SU-DHL-6 (cell line): Measurements from ENCODE around the gene PADI3.

Experiments
- CTCF ChIP-seq: fragments of 200-600 bp; sonication (generic); IDR thresholded peaks from one replicate; pipeline ENCODE4 v1.5.1; 2017; ENCODE audit warnings: antibody characterized with exemption, mild to moderate bottlenecking, low read length, moderate library complexity; ENCODE audit not compliant: insufficient read depth, poor library complexity, severe bottlenecking
- EZH2phosphoT487 ChIP-seq: fragments of 200-600 bp; sonication (generic), shearing (Covaris generic); conservative IDR thresholded peaks from 2 replicates; pipeline ENCODE4 v1.6.1; 2018; ENCODE audit warnings: mild to moderate bottlenecking, antibody characterized with exemption, low read length, moderate library complexity, mixed read lengths

GRCh38 chr1:17244821-17245740, 3.8 kb upstream of the PADI3 start:
- TF ChIP-seq CTCF, result no peak
- no peak for TF ChIP-seq EZH2phosphoT487
